ENCODE results near the gene COL6A2.
A peak's percentile ranks its signal among the peaks of the same experiment; 100 is the strongest.
"Not testable (repeated sequence)": the region's sequence is repeated elsewhere in the genome, so short reads cannot be mapped to it uniquely, and the experiment has no call there.

The COL6A2 gene

DNA sequence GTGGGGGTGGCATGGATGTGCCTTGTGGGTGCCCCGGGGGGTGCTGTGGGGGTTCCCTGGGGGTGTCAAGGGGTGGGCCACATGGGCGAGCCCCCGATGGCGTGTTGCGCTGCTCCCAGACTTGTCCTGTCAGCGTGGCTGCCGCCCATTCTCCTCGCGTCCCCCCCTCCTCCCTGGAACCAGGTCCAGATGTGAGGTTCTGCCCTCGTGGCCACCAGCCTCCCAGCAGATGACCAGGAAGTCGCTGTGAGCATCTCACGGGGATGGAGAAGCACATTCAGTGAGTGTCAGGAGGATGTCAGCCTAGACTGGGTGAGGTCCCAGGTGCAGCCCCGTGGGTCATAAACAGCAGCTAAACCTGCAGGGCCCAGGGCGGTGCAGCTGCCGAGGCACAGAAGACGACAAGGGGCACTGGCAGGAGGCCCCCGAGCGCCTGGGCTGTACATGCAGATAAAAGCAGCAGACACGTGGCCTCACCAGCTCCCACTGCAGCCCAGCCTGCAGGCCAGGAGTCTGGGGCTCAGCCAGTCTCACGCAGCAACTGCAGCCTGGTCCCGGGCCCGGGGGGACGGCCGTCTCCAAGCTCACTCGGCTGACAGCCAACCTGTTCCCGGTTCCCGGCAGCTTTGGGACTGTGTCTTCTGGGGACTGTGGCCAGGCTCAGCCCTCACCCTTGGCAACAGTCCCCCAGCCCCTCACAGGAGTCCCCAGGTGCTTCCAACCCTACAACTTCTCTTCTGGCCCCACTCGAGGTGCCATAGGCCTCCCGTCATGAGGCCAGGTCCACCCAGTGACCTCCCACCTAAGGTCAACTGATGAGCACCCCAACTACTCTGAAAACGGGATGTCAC, 17.5 kb upstream of the COL6A2 start:
- DNase-seq, result no peak

DNA sequence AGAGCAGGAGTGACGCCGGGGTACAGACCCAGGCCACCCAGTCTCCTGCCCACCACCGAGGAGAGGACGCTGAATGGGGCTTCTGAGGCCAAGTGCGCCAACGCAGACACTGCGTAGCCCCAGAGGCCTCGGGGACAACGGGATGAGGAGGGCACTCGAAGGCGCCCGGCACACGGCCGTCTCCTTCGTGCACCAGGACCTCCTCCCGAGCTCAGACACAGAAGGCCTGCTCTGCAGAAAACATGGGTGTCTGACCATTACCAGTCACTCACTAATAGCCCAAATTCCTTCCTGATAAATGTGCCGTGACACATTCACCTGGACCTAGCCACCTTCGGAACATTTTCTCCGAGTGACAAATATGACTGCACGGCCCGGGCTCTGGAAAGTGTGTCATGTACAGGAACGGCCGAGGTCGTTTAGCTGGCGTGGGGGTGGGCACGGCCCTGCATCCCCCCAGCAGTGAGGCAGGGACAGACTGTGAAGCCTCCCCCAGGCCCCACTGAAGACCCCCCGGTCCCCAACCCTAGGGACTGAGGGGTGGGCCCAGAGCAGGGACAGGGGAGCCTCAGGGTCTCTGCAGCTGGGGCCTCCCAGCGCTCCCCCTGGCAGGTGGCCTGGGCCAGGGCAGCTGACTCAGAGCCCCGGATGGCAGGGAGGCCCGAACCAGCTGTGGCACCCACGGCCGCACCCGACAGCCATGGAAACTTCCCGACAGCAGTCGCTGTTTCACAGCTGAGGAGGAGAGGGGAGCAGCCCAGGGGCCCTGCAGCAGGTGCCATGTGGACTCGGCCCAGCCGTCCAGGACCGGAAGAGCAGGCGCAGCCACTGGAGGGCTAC, 16.7 kb upstream of the COL6A2 start:
- DNase-seq, result no peak

DNA sequence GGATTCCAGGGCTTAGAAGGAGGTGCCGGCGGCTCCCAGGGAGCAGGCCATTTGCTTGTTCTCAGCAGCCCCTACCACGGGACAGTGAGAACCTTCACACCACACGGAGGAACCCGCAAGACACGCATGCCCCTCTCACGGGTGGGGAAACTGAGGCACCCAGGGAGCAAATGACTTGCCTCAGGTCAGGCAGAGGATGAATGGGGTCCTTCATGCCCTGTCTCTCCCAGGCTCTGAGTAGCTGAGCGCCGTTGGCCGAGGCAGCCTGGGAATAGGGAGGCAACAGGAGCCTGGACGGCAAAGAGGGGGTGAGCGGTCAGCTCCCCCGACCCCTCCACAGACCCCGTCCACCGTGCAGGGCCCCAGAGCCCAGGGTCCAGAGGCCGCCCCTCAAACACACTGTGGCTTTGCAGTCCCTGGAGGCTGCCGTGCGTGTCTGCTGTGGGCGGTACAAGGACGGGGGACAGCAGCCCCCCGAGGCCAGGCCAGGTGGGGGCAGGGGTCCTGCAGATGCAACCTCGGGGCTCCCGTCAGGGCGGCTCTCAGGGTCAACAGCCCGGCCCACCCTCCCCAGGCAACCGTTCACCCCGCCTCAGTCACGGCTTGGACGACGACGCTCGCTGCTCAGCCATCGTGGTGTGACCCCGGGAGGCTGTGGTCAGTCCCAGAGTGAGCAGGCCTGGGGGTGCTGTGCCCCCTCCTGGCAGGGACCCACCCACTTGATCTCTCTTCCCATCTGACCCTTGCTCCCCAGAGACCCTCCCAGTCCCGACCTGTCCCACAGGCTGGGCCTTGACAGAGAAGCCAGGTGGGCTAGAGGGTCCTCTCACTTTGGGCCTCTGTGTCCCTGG, 15.8 kb upstream of the COL6A2 start:
- no peak for DNase-seq

DNA sequence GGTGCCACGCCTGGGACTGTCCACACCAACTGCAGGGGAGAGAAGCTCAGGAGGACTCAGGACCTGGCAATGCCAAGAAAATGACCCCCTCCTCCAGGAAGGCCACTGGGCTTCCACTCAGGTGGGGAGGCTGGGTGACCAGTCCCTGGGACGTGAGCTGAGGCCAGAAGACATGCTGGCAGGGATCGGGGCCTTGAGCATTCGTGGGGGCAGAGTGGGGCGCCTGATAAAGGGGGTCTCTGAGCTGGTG, 15.3 kb upstream of the COL6A2 start:
- DNase-seq, result no peak

DNA sequence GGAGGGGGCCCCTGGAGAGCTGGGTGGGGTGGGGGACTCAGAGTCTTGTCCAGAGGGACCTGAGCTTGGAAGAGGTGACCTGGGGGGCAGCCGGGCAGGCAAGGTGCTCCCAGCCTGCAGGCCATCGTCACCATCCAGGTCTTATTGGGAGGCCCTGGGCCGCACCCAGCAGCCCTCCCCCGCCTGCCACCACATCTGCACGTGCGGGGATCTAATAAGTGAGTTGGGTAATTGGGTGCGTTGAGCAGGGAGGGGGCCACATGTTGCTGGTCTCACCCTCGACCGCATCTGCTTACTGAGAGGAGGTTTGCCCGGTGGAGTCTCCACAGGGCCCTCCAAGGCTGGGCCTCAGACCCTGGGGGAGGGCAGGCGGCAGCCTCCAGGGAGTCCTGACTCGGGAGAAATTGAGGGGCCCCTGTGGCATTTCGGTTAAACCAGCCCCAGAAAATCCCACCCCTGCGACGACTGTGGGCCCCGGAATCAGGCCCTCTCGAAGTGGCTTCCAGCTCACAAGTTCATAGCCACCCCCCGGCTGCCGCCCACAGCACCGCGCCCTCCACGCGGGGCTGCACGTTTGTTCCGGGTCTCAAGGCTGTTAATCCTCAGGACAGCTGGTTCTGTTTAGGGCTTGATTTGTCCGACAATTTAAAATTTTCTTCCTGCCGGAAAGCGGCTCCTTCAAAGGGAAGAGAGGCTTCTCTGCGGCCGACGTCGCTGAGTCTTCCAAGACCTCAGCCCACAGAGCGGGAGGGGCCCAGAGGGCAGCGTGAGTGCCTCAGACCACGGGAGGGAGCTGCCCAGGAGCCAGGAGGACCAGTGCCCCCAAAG, 14.7 kb upstream of the COL6A2 start:
- DNase-seq, result no peak

DNA sequence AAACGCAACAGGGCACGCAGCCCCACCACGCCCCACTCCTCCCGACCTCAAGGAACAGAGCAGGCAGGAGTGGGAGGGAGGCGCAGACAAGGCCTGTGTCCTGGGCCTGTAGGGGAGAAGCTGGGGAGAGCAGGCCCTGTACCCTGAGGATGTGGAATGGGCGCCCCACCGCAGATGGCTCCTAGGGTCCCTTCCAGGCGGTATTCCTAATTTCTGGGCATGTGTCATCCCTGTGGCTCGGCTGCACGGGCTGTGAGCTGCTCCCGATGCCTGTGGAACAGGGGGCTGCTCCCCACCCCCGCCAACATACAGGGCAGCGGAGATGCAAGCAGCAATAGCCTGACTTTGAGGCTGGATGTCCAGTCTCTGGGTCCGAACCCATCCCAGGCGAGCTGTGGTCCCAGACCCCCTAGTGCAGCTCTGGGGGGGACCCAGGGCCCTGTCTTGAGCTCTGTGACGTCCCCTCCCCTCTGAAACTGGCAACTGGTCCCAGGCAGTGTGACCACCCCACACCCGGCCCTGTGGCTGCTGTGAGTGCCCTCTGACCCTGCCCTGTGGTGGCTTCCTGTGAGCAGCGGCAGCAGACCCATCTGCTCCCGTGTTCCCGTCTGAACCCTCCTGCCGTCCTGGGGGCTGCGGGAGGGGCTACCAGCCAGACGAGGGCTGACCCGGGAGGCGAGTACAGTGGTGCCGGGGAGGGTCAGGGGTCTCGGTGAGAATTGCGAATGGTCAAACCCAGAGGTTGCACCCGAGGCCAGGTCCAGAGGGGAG, 13.9 kb upstream of the COL6A2 start:
- no peak for DNase-seq

DNA sequence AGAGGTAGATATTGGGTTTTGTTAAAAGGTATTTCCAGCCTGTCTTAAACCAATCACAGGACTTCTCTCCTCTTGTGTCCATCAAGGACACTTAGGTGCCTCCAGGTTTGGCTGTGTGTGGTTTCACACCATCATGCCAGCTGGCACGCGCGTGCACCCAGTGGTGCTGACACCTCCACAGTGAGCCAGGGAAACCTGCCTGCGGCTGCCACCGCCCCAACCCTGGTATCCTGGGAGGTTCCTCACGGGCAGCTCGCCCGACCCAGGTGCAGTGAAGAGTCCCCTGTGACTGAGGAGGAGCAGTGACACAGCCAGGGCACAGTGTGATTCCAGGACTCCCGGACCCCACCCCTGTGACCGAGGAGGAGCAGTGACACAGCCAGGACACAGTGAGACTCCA, 13.2 kb upstream of the COL6A2 start:
- no peak for DNase-seq

DNA sequence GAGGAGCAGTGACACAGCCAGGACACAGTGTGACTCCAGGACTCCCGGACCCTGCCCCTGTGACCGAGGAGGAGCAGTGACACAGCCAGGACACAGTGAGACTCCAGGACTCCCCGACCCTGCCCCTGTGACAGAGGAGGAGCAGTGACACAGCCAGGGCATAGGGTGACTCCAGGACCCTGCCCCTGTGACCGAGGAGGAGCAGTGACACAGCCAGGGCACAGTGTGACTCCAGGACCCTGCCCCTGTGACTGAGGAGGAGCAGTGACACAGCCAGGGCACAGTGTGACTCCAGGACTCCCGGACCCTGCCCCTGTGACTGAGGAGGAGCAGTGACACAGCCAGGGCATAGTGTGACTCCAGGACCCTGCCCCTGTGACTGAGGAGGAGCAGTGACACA, 12.7 kb upstream of the COL6A2 start:
- not testable (repeated sequence) for DNase-seq

DNA sequence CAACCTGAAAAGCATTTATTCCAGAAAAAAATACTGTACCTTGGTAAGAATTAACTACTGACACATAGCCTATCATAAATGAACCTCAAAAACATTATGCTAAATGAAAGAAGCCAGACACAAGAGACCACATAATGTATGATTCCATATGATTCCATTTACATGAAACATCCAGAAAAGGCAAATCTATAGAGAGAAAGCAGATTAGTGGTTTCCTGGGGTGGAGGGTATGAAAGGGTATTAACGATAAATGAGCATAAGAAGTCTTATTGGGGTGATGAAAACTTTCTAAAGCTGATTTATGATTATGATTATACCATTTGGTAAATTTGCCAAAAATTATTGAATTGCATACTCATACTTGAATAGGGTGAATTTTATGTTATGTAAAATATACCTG, 10.3 kb upstream of the COL6A2 start:
- no peak for DNase-seq

DNA sequence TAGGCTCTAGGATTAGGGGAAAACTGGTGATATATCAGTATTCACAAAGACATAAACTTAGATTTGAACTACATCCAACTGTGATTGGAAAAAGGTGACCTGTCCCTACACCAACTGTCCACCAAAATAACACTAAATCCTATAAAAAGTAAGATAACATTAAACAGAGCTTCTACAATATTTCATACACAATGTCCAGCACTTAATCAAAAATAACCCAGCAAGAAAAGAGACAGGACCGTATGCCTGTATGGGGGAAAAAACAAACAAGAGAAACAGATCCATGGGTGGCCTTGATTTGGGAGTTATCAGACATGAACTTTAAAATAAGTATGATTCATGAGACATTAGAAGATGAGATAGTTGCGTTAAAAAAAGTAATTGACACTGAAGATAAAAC, 9.7 kb upstream of the COL6A2 start:
- DNase-seq, result no peak

DNA sequence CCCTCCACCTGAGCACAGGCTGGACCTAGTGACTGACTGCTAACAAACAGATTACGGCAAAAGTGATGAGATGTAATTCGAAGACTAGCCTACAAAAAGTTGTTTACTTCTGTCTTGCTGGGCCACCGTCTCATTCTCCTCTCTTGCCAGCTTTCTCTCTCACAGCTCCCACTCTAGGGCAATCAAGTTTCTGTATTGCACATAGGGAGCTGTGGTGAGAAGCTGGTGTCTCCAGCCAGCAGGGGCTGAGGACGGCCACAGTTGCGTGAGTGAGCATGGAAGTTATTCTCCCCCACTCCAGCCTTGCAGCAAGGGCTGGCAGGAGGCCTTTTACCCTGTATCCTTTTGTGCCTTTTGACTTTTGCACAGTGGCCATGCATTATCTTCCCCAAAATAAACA, 8.6 kb upstream of the COL6A2 start:
- no peak for DNase-seq

DNA sequence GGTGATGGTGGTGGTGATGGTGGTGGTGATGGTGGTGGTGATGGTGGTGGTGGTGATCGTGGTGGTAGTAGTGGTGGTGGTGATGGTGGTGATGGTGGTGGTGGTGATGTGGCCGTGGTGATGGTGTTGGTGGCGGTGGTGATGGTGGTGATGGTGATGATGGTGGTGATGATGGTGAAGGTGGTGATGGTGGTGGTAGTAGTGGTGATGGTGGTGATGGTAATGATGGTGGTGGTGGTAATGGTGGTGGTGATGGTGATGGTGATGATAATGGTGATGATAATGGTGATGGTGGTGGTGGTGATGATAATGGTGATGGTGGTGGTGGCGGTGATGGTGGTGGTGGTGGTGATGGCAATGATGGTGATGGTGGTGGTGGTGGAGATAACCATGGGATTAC, 6.8 kb upstream of the COL6A2 start:
- DNase-seq, result no peak

DNA sequence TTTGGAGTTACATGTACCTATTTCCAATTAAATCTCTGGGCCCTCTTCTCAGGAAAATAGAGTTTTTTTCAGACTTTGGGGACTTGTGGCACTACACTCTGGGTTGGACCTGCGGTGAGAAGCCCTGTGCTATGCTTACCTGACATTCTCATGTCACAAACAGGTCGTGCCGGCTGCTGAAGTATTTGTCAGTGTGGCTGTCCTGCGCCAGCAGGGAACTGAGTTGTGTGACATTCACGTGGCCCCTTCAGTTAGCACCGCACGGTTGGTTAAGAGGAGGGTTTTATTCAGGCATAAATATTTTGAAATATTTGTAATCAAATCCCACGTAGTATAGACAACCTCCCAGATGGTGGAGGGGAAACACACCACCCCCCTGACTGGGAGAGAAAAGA, 6.3 kb upstream of the COL6A2 start:
- DNase-seq, result no peak

DNA sequence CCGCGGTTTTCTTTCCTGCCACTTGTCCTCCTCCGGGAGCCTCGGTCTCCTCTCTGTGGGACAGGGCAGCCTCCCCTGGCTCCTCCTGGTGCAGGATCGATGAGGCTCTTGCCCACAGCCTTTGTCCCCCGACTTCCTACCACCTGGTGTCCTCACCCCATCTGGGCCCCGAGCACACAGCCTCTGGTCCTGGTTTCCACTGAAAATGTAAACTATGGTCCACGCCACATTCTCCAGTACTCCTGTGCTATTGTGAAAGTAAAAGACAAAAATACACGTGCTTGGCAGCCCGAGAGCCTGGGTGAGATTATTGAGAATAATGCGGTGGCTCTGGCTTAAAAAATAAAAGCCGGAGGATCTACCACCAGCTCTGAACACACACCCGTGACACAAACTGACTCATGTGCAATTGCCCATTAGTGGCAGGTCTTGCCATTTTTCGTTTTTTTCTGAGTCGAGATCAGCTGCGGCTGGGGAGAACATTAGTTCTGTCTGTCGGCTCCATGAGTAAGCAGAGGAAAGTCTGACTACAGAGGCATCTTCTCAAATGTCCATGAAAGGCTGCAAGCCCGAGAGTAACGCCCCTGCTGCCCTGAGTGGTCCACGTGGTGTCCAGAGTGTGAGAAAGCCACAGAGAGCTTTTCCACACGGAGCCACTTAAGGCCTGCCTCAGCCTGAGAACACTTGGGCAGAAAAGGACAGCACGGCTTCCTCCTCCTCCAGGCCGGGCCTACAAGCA, 5.7 kb upstream of the COL6A2 start:
- no peak for DNase-seq

DNA sequence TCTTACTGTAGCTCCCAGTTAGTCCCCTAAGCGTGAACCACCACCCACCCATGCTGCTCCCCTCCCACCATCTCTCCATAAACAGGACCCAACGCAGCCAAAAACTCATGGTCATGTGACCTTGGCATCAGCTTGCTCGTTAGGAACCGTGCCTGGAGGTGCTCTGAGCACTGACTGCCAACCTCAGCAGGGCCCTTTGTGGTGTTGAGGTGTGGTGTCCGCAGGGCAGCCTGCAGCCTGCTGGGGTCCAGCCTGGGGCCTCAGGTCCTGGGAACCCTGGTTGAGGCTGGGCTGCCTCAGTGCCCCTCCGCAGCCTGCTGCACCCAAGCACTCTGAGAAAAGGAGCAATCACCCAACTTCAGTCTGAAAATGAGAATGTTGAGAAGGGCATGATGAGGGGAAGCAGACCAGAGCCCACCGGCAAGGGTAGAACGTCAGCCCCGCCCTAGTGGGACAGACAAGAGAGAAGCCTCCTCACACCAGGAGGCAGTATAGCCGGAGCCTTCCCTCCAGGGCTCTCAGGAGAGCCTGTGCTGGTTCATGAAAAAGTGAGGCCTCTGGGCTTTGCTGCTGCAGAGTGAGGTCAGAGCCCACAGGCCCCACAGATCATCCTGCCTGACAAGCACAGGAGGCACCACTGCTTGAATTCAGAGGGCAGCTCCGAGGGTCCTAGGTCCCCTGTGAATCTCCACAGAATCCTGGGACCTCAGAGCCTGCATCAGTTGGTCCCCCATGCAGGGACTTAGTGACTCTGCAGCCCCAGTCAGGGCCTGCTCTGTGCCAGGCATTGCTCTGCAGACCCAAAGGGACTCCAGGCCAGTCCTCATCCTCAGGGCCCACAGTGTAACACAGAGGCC, 4.9 kb upstream of the COL6A2 start:
- DNase-seq, result no peak

DNA sequence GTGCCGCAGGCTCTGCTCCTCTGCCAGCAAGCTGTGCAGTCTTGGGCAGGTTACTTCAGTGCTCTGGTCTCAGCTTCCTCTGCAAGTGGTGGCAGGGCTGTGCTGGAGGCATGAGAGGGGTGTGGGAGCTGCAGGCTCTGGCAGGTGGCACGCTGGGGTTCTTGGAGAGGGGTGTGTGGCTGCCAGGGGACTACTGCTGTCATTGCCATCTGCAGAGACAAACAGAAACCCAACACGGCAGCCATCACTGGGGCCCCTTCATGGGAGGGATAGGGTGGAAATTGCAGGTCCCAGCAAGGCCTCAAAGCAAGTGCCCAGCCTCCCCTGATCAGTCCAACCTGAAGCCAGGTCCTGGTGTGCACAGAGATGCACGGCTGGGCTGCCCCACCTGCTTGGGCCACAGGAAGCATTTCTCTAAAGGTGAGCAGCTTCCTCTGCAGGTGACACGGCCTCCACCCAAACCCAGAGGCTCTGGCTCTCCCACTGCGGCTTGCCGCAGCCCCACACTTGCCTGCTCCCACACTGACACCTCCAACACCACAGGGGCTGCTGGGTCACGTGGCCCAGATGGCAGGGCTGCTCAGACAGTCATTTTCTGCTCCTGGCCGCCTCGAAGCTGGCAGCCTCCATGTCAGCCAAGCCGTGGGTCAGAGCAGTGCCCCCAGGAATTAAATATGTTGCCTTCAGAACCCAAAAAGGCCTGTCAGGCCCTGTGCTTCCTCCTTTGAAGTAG, 4.1 kb upstream of the COL6A2 start:
- DNase-seq, result peak; percentile 15

DNA sequence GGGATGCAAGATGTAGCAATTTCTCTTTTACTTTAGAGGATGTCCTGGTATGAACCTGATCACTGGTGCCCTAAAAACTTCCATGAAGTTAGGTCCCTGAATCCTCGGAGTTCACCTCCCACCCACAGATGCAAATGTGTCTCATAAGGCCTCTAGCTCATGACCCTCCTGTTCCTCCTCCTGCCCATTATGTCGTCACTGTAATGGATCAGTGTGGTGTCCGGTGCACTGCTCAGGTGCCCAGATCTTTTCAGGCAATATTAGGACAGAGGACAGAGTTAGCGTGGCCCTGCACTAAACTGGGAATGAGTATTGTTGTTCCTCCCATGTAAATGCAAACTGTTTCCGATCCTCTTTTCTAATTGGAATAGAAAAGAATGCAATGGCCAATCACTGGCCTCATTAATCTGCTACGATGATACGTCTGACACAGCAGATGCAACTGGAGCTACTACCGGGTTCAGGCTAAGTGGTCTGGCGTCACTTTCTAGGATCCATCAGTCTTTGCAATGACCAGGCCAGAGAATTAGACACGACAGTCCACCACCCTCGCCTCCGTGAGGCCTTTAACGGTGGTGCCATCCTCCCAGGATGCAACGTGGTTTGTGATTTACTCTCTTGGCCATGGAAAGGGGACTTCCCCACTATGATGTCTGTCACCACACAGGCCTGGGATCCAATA, 3.4 kb upstream of the COL6A2 start:
- DNase-seq, result no peak

DNA sequence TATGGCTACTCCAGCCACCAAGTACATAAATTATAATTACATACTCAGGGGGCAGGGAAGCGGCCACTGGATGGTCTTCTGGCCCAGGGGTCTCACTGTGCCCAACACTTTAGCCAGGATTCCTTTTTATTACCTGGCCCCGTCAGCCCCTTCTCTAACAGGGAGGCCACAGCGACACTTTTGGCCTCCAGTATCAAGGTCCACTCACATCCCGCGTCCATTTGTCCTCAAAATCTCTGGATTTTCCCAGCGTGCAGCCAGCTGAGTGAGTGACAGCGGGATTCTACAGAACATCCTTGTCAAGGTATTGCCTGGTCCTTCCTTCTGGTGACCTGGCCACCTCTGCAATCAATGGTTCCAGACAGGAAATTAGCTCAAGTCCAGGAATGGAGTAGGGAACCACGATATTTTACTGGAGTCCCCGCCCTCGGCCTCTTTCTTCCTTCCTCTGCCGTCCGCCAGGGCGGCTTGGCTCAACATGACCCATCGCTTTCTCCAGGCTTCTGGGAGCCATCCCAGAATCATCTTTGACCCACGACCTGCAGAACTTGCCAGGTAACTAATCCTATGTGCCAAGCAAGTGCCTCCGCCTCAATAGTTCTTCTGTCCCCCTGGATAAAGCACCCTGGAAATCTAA, 2.7 kb upstream of the COL6A2 start:
- no peak for DNase-seq

Data from CD4-positive, alpha-beta T cell treated with Interferon gamma for 1 hour (primary cell).